Activated CD8-positive, alpha-beta T cell treated with anti-CD3 and anti-CD28 coated beads for 36 hours (primary cell): ENCODE measurements around the gene RUNX1. TPM values are rescaled to one million over a fixed set of nuclear protein-coding genes. Genes with fewer than 3 reads are reported as not detected.

Experiments used
- ATAC-seq: fragments of 200-7000 bp; cut with Tn5 transposase; one replicate; pipeline ENCODE4 v1.10.0; 2021; ENCODE audit warnings: mild to moderate bottlenecking, moderate library complexity
- CTCF ChIA-PET: fragments of 350-600 bp; sonication (Branson Sonifier 250); formaldehyde crosslinking; loops from one replicate; lab custom pipeline; 2021; ENCODE audit warnings: antibody characterized with exemption; lab: Charles Lee
- POLR2A ChIA-PET: fragments of 350-600 bp; sonication (Branson Sonifier 250); formaldehyde crosslinking; loops from one replicate; lab custom pipeline; 2021; ENCODE audit warnings: antibody characterized with exemption; lab: Charles Lee
- DNase-seq: peaks from one replicate; pipeline ENCODE4 v3.0.0-alpha.2; 2020
- H3K27ac Mint-ChIP-seq: one replicate; pipeline ENCODE4 v1.8.0; 2021; ENCODE audit warnings: mild to moderate bottlenecking, mixed read lengths
- H3K27me3 Mint-ChIP-seq: one replicate; pipeline ENCODE4 v1.8.0; 2021; ENCODE audit warnings: mixed read lengths
- H3K36me3 Mint-ChIP-seq: one replicate; pipeline ENCODE4 v1.8.0; 2021; ENCODE audit warnings: low read depth, mixed read lengths
- H3K4me1 Mint-ChIP-seq: one replicate; pipeline ENCODE4 v1.8.0; 2021; ENCODE audit warnings: low read depth, mixed read lengths
- H3K4me3 Mint-ChIP-seq: one replicate; pipeline ENCODE4 v1.8.0; 2021; ENCODE audit warnings: mild to moderate bottlenecking, moderate library complexity, mixed read lengths
- H3K9me3 Mint-ChIP-seq: one replicate; pipeline ENCODE4 v1.8.0; 2021; ENCODE audit warnings: mixed read lengths
- CTCF ChIP-seq: fragments of 200-600 bp; IDR thresholded peaks from one replicate; pipeline ENCODE4 v1.8.0; 2022; ENCODE audit warnings: antibody characterized with exemption, mild to moderate bottlenecking
- intact Hi-C: fragments of 100-400 bp; cut with micrococcal nuclease; formaldehyde crosslinking; loops from one replicate; pipeline ENCODE4 v1.10.0; 2022
- total RNA-seq, 2 experiments: library from RNA; stranded (reverse); gene quantifications; one replicate each; pipeline ENCODE4 v1.2.3, GENCODE V29; 2021

Gene RUNX1
- total RNA-seq, 2 experiments from 2014 or later = 18.7 to 19.0 TPM

- H3K27me3 Mint-ChIP-seq = no peaks in the 10 kb centered on the region
- no peak for DNase-seq
- no peak overlapping the region for H3K4me3 Mint-ChIP-seq
- peaks cover 11% of the 10 kb centered on the region for H3K36me3 Mint-ChIP-seq
- ChIA-PET POLR2A (no interaction called here), CTCF (no interaction called here)
- TF ChIP-seq CTCF = no peak
- H3K27ac Mint-ChIP-seq = peak overlapping the region; percentile 26
- no peaks in the 10 kb centered on the region for H3K9me3 Mint-ChIP-seq
- intact Hi-C loops = loop anchor here (5.0 kb wide), 1 partner anchor 37 kb away; no protein-coding TSS in a partner anchor
- peak; percentile 34 for ATAC-seq
- H3K4me1 Mint-ChIP-seq = peaks cover 40% of the 10 kb centered on the region
Measured at GRCh38 chr21:34844013-34844923, 204.8 kb downstream of the RUNX1 start.

GRCh38 chr21:34843562-34843961, 205.5 kb downstream of the RUNX1 start:
- no peak overlapping the region for H3K27ac Mint-ChIP-seq
- ChIA-PET POLR2A (no interaction called here), CTCF (no interaction called here)
- H3K27me3 Mint-ChIP-seq = no peaks in the 10 kb centered on the region
- no peak for DNase-seq
- intact Hi-C loops = loop anchor here (5.0 kb wide), 1 partner anchor 36 kb away; no protein-coding TSS in a partner anchor
- no peak overlapping the region for H3K4me3 Mint-ChIP-seq
- H3K36me3 Mint-ChIP-seq = peaks cover 16% of the 10 kb centered on the region
- no peaks in the 10 kb centered on the region for H3K9me3 Mint-ChIP-seq
- peaks cover 45% of the 10 kb centered on the region for H3K4me1 Mint-ChIP-seq
- no peak for TF ChIP-seq CTCF
- no peak for ATAC-seq

DNA sequence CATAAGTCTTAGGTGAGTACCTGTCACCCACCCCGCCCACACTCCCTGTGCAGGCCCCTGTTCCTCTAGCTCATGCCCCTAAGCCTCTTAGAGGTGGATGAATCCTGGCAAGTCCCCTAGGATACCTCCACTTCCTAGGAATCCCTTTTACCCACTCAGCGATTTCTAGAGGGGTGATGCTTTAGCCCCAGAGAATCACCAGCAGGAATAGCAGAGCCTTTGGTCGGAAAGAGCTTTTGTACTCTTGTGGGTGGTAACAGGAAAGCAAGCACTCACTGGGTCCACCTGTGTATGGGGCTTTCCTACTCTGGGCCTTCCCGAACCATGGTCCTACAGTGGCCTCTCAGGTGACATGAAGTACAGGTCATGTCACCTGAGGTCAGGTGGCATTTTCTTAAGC, 207.9 kb downstream of the RUNX1 start:
- ChIA-PET POLR2A (interaction anchor here (1.1 kb wide), 1 partner anchor 23 kb away, joined by 3 read pairs; no protein-coding TSS in a partner anchor), CTCF (no interaction called here)
- Mint-ChIP-seq H3K36me3 (peaks cover 21% of the 10 kb centered on the region), H3K4me3 (no peak overlapping the region), H3K27me3 (no peaks in the 10 kb centered on the region), H3K27ac (no peak overlapping the region), H3K9me3 (no peaks in the 10 kb centered on the region), H3K4me1 (peaks cover 50% of the 10 kb centered on the region)
- ATAC-seq (no peak), DNase-seq (no peak)
- no peak for TF ChIP-seq CTCF
- intact Hi-C loops = loop anchor here (5.0 kb wide), 1 partner anchor 34 kb away; no protein-coding TSS in a partner anchor

DNA sequence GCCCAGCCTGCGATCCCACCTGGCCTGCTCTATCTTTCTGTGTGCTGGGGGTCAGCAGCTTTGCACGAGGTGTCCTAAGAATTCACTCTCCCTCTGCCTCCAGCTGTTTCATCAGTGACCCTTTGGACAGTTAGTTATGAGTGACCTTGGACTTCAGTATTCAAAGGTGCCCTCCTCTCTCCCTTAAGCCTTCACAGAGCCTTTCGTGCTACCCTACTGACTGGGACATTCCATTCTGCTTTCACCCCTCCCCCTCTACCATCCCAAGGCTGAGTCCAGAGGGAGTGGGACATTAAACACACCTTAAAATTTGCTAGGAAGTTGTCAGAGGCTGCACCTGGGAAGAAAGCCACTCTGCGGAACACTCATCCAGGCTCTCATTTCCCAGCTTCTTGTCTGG, 208.4 kb downstream of the RUNX1 start:
- no peaks in the 10 kb centered on the region for H3K27me3 Mint-ChIP-seq
- no peak overlapping the region for H3K27ac Mint-ChIP-seq
- ChIA-PET CTCF (no interaction called here), POLR2A (interaction anchor here (1.1 kb wide), 1 partner anchor 23 kb away, joined by 3 read pairs; no protein-coding TSS in a partner anchor)
- ATAC-seq (no peak), DNase-seq (no peak)
- H3K4me1 Mint-ChIP-seq = peaks cover 50% of the 10 kb centered on the region
- peaks cover 25% of the 10 kb centered on the region for H3K36me3 Mint-ChIP-seq
- H3K9me3 Mint-ChIP-seq = no peaks in the 10 kb centered on the region
- intact Hi-C loops = loop anchor here (5.0 kb wide), 1 partner anchor 33 kb away; no protein-coding TSS in a partner anchor
- TF ChIP-seq CTCF = no peak
- no peak overlapping the region for H3K4me3 Mint-ChIP-seq
